Hematopoietic multipotent progenitor cell treated with erythropoietin and hydrocortisone succinate and interleukin-3 and kit ligand, for 6 days (in vitro differentiated cells): ENCODE results near the gene MGMT.

Experiments used
- DNase-seq: peaks from one replicate; pipeline ENCODE4 v3.0.0-alpha.2; 2015

MGMT gene

GRCh38 chr10:129784291-129784690, 317.2 kb downstream of the MGMT start:
- no peak for DNase-seq

DNA sequence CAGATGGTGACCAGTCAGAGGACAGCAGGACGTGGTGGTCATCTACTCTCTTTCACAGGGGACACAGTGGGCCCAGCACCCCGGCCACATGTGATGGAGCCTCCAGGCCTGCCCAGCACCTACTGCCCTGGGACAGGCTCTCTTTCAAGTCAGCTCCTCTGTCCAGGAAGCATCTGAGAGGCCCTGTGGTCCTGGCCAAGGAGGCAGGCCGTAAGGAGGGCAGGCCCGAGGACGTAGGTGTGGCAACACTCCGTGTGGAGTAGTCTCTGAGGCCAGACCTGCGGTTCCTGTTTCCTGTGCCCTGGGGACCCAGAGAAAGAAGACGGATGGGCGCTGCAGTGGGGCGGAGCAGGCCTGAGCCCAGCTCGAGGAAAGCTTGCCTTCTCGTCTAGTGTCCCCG, 317.9 kb downstream of the MGMT start:
- peak; percentile 18 for DNase-seq

DNA sequence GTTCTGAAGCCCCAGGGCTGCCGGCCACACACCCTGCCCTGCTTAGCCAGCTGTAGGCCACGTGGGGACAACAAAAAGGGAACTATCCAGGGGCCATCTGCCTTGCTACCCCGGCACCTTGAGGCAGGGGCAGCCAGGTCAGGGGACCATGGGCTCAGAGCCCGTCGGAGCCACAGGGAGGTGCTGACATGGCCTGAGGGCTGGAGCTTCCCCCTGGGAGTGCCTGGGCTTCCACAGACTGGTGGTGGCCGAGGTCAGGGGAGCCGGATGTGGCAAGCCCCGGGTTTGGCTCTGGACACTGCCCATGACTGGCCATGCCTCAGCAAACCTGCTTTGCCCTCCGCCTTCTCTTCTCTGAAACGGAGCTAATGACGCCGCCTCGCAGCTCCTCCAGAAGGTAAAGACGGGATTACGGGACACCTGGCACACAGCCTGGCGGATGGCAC, 318.5 kb downstream of the MGMT start:
- no peak for DNase-seq

GRCh38 chr10:129786216-129786615, 319.2 kb downstream of the MGMT start:
- no peak for DNase-seq

- no peak for DNase-seq
Observed at GRCh38 chr10:129787557-129787956, 320.5 kb downstream of the MGMT start.

DNA sequence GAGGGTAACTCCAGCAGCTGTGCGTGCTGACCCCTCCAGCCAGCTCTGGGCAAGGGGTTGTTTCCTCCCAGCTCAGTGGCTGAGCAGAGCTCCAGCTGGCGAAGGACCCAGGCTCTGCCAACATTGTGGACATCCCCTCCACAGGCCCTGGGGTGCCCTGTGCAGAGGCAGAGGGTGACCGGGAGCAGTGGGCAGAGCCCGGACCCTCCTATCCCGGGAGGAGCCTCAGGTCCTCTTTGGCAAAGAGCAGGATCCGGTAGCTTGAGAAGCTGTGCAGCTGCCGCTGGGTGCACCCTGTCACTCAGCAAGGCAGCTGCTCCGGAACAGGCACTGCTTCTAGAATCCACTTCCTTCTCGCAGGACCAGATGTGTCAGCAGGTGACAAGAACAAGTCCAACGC, 321.2 kb downstream of the MGMT start:
- DNase-seq: no peak

GRCh38 chr10:129790715-129791446, 323.8 kb downstream of the MGMT start:
- DNase-seq: no peak

- DNase-seq: no peak
Observed at GRCh38 chr10:129792141-129792540, 325.1 kb downstream of the MGMT start.

DNA sequence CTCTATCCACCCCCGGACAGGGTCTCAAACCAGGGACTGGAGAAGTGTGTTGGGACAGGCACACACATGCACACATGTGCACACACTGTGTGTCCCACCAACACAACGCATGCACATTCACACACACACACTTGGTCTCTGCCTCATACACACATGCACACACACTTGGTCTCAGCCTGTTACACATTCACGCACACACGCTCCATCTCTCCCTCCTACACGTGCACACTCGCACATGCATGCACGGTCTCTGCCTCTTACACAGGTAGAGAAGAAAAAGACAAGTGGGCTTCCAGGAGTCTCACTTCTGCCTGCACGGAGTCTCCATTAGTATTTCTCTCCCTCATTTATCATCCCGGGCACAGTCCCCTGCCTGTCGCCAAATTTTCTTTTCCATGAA, 325.8 kb downstream of the MGMT start:
- no peak for DNase-seq

DNA sequence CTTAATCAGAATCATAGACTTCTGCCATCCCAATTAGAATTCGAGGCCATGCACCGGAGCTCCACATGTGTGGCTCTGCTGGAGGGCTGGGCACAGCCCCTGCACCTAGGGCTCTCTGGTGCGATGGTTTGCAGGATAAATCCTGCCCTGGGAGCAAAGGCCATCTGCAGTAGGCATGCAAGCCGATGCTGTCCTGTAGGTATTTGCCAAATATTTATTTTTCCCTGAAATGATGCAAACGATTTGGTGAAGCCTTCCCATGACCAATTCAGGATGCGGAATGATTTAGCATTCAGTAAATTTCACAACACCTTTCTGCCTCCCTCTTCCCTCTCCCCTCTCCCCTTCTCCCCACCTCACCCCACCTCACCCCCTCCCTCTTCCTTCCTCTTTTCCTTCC, 326.4 kb downstream of the MGMT start:
- no peak for DNase-seq

DNA sequence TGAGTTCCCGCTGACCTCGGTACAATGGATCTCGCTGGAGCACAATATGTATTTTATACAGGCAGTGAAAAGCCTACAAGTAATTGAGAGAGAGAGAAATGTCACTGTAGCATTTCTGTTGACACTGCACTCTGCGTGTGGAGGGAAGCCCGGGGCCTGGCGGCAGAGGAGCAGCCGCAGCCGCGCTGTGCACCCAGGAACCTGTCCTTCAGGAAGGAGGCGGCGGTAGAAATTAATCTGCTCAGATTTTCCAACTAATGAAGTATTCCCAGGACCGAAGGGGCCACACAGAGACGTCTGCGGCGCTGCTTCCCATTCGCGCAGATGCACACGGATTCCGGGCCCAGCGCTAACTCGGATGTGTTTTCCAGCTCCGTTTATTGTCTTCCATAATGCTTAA, 327.0 kb downstream of the MGMT start:
- DNase-seq: no peak

DNA sequence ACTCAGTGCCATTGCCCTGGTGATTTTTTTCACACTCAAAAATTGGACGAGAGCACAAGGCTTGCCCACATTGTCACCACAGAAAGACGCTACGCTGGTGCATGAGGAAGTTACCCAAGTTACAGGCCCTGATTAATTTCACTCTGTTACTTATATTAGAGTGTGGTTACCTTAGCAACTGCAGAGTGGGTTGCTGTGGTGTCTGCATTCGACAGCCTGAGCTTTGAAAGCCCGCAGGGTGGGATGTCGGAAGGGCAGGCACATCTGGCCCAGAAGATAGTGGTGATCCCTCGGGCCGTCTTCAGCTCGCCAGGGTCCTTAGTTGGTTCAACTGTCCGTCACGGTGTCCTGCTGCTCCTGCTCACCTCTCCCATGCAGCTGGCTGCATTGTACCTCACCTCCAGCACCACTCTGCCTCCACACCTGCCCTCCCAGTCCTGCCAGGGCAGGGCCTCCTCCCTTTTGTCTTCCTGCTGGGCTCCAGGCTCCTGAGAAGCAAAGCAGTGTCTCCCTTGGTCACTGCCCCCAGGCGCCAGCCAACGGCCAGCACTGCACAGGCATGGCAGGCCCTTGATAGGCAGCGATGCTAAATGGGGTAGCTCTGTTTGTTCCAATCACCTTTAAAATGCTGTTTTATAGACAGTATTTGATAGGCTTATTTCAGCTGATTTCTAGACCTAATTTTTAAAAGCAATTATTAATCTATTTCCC, 329.8 kb downstream of the MGMT start:
- peak; percentile 49 for DNase-seq

GRCh38 chr10:129799942-129800341, 332.9 kb downstream of the MGMT start:
- no peak for DNase-seq

- DNase-seq: no peak
Observed at GRCh38 chr10:129800796-129801340, 333.8 kb downstream of the MGMT start.

- DNase-seq: no peak
Observed at GRCh38 chr10:129807211-129807610, 340.2 kb downstream of the MGMT start.

- DNase-seq: no peak
Observed at GRCh38 chr10:129808092-129808983, 341.3 kb downstream of the MGMT start.

GRCh38 chr10:129809431-129809830, 342.4 kb downstream of the MGMT start:
- DNase-seq: no peak

GRCh38 chr10:129809841-129810240, 342.8 kb downstream of the MGMT start:
- DNase-seq: no peak

DNA sequence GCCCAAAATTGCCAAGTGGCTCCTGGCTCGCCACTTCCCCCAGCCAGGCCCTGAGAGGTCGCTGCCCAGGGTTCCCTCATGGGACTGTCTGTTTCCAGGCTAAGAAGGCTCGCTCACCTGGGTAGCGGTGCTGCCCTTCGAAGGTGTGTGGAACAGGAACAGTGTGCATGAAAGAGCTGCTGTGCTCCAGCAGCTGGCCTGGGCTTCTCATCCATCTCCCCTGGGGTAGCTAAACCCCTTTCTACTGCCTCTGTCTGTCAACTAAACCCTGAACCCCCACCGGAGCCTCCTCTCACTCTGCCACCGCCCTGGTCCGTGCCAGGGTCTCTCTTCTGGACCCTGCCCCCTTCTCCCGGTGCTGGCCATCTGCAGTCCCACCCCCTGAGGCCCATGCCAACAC, 344.2 kb downstream of the MGMT start:
- no peak for DNase-seq

- DNase-seq: no peak
Observed at GRCh38 chr10:129812398-129812797, 345.4 kb downstream of the MGMT start.

DNA sequence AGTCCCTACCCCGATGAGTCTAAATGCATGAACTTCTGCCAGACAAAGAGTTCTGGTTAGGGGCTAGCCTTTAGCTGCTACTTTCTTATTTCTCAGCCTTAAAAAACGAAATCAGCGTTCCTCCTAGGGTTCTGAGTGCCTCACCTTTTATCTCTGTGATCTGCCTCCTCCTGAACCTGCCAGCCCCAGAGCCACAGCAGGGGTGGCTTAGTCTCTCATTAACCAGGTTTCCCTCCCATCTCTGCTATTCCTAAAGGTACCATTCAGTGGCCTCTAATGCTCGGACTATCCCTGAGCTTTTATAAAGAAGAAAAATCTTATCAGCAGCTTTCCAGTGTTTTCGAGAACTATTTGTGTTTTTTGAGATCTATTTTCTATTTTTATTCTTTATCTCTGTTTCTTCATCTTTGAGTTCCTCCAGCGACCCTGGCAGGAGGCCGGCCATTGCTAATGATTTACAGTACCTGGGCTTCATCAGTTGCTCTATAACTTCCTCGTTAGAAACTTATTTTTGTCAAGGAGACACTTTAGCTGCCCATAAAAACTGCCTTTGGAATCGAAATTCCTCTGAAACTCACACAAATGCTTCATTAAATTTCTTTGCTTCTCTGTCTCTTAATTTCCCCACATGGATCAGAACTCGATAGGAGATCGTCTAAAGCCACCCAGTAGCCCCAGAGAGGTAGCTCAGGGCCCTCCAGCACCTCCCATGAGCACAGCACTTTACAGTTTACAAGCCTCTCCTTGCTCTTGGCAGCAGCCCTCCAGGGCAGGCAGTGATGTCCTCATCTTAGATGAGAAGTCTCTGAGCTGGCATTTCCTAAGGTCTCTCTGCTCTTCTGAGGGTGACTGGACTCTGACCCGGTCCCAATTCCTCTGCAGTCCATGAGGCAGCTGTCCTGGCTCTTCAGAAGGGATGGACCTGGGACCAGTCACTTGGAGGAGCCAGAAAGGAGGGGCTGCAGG, 347.9 kb downstream of the MGMT start:
- DNase-seq: no peak
